Posterior vena cava (tissue), 2 donors: ENCODE measurements around the gene ALDH1A3. TPM values are rescaled to one million over a fixed set of nuclear protein-coding genes. Genes with fewer than 3 reads are reported as not detected.

ENCODE experiments used
- DNase-seq: peaks from one replicate; pipeline ENCODE4 v3.0.0-alpha.2; 2020; ENCODE audit warnings: low spot score
- intact Hi-C, 2 donors: fragments of 100-400 bp; cut with DNase I; formaldehyde crosslinking; loops; one replicate each; pipeline versions ENCODE4 v1.14.1 to v1.14.2; 2022 to 2023
- total RNA-seq, 2 donors: library from RNA; stranded (reverse); fragmentation: NEBNext Ultra II Directional; extraction: Animal tissue kit (Norgen Biotek cat#: 25700); gene quantifications; one replicate each; pipeline ENCODE4 v1.2.1, GENCODE V29; 2021
- donor health status: DM: yes; HTN: yes; CAD: no.
- donor health status: DM: yes; HTN: yes; CAD: no.

ALDH1A3 gene
- total RNA-seq, 2 donors from 2014 or later = 26.6 to 29.9 TPM

DNA sequence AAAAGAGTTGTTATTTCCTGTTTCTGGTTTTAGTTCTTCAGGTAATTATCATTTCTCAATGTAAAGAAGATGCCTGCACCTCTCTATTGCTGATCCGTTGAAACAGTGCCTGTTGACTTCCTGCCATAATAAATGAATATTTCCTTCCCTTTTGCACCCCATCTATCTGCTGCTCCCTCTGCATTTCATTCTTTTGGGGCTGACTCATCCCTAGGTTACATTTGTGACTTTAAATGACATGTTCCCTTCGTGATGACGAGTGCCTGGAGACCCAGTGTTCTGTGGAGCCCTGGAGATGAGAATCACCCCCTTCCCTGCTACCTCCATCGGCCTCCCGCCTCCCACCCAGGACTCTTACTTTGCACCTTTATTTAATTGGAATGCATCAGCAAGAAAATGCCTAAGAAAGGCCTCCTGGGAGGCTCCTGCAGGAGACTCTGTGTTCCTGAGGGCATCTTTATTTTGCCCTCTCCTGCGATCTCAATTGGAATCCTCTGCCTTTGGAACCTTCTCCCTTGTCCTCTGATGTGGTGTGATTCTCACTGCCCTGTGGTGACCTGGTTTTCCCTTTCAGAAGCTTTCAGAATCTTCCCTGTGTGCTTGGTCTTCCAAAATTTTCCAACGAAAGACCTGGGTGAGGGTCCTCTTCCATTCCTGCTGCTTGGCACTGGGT is 53.2 kb downstream of the ALDH1A3 start:
- no peak for DNase-seq
- intact Hi-C loops = no loop called here

DNA sequence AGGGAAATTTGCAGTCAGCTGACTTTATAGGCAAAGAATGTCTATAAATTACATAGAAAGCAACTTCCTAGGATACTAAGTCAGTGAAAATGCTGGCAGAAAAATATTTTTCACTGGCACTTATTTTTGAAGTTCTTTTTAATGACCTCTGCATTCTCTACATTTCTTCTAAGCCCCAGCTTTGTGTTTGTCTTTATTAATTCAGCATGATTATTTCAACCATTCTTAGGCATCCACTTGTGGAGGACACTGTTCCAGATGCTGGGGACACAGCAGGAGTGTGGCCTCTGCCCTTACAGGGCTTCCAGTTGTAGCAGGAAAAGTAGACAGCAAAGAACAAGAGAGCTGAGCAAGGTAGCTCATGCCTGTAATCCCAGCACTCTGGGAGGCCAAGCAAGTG is 54.5 kb downstream of the ALDH1A3 start:
- DNase-seq = no peak
- intact Hi-C loops = no loop called here

DNA sequence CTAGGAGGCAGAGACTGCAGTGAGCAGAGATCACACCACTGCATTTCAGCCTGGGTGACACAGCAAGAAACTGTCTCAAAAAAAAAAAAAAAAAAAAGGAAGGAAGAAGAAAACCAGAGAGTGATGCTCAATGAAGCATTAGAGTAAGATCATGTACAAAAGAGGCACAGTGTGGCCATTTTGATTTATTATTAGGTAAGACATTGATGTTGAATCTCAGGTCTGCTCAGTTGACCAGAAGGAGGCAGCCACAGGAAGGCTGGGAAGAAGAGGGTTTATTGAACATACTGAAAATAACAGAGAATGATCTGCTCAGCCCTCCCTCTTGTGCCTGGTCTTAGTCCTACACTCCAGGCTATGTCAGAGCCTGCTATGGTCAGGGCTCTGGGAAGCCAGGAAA is 55.1 kb downstream of the ALDH1A3 start:
- no peak for DNase-seq
- intact Hi-C loops = no loop called here

DNA sequence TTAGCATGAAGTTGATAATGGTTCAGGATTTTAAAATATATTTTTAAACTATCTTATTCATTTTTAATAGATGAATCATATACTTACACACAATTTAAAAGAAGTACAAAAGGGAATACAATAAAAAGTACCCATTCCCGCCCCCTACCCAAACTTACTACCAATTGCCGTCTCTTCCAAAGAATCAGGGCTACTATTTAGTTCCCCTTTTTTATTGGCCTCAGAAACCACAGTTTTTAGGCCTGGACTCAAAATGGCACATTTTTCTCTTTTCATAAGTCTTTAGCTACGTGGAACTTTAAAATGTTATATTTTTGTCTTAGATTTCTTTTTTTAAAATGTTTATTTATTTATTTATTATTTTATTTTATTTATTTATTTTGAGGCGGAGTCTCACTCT is 57.5 kb downstream of the ALDH1A3 start:
- intact Hi-C loops = no loop called here
- no peak for DNase-seq

DNA sequence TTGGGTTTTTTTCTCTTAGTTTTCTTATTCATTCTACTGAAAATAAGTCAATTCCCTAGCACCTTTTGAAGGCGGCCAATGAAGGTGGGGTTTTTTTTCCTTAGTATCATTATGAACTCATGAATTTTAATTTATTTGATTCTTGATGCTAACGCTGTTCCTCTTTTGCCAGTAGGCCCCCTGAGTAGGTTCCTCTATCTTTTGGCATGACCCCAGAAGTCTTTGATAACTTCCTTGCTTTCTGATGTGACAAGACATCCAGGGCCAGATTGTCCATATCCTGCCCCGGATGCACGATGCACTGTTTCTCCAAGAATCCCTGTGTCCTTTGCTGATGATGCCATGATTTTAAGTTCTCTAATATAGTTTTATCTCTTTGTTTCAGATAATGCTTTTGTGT is 60.2 kb downstream of the ALDH1A3 start:
- DNase-seq = no peak
- intact Hi-C loops = no loop called here

DNA sequence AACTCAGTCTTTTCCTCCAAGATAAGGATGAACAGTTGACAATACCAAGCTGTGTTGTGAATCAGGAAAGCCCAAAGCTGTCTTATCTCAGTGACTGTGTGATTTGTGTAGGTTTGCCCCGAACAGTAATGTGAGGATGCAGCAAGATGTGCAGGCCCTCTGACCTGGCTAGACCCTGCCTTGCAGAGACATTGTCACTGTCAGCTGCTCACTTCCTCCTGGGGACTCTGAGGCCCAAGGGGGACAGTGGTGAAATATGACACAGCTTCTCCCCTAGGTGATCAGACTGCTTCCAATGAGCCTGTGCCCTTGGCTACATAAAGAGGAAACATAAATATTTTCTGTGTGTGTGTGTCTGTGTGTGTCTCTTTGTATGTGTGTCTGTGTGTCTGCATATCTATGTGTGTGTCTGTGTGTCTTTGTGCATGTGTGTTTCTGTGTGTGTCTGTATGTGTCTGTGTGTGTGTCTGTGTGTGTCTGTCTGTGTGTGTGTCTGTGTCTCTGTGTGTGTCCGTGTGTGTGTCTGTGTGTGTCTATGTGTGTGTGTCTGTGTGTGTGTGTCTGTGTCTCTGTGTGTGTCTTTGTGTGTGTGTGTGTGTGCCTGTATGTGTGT is 61.2 kb downstream of the ALDH1A3 start:
- intact Hi-C loops = loop anchor here in 1 of 2 donors (1.0 kb wide), 1 partner anchor 48 kb away; no protein-coding TSS in a partner anchor
- DNase-seq = no peak

DNA sequence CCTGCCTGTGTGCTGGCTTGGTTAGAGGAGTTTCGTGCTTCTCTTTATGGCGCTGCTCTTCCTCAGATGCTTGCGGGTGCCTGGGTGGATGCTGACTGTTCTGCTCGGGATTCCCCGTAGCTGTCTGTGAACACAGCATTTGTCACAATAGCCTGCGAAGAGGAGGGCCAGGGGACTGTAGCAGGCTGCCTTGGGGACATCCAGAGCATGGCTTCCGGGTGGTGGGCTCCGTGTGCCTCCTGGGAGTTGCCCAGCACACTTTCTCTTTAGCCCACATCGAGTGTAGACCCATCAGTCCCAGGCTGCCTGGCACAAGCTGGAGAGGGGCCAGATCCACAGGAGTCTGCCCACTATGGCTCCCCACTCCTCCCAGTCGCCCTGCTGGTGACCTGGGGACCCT is 61.9 kb downstream of the ALDH1A3 start:
- no peak for DNase-seq
- intact Hi-C loops = loop anchor here in 1 of 2 donors (1.0 kb wide), 1 partner anchor 48 kb away; no protein-coding TSS in a partner anchor

DNA sequence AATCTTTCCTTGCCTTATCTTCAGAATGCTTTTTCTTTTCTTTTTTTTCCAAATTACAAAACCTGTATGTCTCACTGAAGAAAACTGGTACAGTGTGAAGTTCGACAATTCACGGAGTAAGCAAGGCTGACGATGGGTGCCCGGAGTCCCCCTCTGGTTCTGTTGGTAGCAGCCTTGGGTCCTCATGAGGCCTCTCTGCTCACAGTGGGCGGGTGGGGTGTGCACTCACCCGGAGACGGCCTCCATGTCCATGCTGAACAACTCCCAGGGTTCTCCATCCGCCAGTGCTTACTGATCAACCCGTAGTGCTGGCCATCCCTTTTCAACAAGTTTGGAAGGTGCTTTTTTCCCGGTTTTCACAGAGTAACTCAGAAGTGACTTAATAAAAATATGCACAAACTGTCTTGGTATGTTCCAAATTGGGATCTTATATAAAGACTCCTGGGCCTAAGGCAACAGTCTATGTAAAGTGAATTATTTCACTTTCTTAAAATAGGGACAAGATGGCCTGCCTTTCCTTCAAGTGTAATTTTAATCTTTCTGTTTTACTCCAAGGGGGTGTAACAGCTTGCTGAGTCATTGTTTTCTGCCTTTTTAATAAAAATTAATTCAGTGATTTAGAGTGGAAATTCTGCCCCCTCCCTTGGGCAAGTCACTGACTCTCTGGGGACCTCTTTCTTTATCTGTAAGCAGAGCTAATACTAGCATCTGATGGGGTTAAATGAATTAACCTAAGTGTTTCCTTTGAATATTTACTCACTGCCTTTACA is 63.2 kb downstream of the ALDH1A3 start:
- no peak for DNase-seq
- intact Hi-C loops = no loop called here

DNA sequence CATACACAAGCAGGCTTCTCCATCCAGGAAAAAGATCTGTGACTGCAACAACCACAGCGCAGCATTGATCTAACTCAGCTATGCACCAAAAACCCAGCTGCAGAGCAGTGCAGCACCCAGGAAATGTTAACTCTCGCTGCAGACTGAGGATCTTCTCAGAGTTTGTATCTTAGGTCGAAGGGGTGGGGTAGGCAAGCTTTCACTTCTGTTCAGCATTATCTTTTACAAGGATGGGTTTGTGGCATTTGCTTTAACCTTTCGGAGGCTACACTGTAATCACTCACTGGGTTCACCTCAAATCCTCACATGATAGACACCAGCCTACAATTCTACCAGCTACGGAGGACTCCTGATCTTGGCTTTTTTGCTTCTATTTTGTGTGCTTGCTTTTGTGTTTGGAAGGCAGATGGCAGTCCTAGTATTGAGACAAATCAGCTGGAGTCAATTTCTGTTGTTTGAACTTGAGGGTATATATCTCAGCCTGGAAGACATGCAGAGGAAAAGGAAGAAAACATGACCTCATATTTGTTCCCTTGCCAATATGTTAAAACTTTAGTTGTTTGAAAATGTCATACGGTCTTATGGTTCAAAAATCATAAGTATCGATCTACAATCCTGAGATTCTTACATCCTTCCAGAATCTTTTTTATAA is 64.7 kb downstream of the ALDH1A3 start:
- DNase-seq = no peak
- intact Hi-C loops = no loop called here

DNA sequence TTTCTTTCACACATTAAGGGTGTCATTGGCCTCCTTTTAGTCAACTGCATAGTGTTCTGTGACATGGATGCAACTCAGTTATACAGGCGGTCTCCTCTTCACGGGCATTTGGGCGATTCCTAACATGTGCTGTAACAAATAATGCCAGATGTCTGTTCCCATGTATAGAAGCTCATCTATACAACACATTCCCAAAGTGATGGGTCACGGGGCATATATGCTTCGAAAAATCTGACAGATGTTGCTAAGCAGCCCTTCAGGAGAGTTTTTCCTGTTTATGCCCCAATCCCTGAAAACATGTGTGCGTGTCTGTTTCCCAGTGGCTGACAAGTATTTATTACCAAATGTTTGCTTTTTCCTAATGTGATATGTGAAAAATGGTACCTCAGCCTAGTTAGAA is 65.4 kb downstream of the ALDH1A3 start:
- intact Hi-C loops = no loop called here
- DNase-seq = no peak

DNA sequence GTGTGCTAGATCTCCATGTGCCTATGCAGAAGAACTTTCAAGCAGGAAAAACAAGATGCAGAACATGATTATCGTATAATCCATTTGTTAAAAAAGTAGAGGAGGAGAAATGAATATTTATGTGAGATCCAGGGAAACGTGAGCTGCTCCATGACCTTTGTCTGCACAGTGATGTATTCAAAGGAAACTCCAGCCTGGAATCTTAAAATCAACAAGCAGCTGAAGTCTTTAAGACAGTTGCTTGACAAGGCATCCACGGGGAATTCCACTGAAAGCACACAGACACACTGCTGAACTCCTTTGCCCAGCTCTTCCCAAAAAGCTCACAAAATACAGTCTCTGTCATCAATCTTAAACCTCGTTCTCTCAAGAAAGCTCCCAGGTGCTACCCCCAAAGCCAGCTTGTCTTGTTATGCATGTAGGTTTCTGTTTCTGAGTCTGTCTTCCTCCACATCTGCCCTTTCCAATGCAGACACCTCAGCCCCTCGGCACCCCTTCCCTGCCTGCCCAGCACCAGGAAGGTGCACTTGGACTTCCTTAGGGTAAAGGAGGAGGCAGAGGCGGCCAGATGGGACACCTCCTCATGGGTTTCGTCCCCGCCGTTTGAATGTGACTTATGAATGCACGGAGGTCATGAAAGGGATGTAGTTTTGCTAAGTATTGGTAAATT is 68.3 kb downstream of the ALDH1A3 start:
- no peak for DNase-seq
- intact Hi-C loops = no loop called here

DNA sequence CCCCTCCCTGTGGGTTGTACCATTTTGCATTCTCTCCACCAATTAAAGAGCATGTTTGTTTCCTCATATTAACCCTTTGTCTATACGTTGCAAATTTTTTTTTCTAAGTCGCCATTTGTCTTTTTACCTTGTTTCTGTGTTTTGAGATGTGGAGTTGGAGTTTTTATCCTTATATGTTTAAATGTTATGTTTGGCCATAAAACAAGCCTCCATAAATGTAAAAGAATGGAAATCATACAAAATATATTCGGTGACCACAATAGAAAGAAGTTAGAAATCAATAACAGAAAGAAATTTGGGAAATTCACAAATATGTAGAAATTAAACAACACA is 68.8 kb downstream of the ALDH1A3 start:
- no peak for DNase-seq
- intact Hi-C loops = no loop called here

DNA sequence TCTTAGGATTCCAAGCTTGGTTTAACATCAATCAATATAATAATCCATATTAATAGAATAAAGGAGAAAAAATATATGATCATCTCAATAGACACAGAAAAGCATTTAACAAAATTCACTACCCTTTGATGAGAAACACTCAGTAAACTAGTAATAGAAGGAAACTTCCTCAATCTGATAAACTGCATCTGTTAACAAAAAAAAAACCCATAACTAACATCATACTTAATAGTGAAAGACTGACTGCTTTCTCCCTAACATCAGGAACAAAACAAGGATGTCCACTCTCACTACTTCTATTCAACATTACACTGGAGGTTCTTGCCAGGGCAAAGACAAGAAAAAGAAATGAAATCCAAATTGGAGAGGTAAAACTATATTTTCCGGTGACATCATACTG is 70.1 kb downstream of the ALDH1A3 start:
- DNase-seq = no peak
- intact Hi-C loops = loop anchor here in 1 of 2 donors (1.0 kb wide), 1 partner anchor 21 kb away; no protein-coding TSS in a partner anchor

DNA sequence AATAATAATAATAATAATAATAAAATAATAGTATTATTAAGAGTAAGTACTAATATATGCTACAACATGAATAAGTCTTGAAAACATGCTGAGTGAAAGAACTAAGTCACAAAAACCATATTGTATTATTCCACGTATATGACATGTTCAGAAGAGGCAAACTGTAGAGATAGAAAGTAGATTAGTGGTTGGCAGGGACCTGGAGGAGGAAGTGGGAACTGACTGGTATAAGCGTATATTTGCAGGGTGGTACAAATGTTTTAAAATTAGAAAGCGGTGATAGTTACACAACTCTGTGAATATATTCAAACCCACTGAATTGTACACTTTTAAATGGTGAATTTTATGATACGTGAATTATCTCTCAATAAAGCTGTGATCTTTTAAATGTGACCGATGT is 72.3 kb downstream of the ALDH1A3 start:
- no peak for DNase-seq
- intact Hi-C loops = no loop called here

DNA sequence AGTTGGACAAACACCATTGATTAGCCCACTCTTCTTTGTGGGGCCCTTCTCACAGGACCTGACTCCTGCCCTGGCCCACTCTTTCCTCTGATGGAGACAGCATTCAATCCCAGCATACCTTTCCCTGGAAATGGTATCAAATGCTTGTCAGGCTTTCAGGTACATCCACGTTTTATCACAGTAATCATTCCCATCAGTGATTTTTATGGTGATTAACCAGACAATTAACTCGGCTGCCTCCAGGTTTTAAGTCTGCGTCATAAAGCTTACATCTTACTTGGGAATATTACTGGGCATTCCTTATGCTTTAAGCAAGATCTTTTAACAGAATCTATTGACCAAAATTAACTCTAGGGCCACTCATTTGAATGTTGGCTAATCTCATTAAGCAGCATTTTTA is 72.9 kb downstream of the ALDH1A3 start:
- intact Hi-C loops = no loop called here

DNA sequence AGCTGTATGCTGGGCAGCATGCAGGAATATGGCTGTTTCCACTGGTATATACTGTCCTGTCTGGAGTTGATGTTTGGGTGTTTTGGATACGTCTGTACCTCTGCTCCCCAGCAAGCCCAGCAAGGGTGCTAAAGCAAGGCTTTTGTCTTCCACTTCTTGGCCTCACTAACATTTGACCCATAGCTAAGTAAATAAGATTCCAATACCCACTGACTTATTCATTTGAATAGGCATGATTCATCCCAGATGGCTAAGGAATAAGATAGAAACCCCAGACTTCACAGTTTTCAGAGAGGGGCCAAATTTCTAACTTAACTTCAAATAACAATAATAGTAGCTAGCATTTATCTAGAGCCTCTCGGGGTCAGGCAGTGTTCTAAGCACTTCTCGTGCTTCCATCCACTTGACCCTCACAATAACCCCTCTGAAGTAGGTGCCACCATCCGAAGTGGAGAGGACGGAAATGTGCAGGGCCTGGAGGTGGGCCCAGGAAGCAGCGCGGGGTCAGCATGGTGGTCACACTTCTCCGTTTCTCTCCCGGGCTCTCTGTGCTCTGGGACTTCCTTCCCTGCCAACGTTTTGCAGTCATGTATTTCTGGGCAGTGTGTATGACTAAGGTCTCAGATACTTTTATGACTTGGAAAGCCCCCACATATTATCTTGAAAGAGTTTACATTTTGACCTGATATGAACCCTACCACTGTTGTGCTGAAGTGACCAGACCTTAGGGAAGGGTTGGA is 78.9 kb downstream of the ALDH1A3 start:
- DNase-seq = no peak
- intact Hi-C loops = no loop called here

More for the DNA sequence above, 72.9 kb downstream of the ALDH1A3 start:
- DNase-seq = no peak

DNA sequence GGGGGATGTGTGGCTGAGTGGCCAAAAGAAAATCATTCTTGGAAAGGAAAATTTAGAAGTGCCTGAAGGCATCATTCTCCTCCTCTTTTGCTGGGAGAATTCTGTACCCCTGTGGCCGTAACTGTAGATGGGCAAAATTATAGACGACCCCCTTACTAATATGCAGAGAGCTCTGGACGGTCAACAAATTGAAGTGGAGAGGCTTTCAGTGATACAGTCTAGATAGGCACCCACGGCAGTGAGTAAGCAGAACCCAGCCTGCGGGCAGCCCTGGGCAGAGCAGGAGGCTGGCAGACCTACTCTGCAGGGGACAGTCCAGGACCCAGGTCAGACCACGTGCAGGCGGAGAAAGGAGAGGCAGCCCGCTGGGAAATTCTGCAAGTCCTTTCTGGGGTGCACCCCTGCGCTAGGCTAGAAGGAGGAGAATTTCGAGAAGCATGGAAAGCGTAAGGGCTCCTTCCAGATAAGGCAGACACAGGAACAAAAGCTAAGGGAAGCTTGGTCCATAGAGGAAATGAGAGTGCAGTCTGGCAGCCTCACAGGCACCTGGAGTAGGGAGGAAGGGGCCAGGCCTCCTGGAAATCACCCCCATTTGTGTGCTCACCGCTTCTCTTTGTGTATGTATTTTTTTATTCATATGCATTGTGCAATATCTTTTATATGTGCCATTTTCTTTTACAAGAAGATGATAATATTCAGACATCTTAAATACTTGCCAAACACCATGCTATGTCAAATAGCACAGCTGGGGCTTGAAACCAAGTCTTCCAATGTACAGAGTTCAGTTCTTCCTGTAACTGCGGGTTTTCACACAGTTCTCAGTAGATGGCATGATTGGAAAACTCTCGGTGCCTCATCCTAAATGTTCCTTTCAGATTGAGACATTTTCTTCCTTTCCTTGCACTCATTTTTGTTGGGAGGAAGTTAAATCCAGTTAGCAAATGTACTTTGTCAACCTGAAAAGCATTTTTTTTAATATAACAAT is 79.7 kb downstream of the ALDH1A3 start:
- no peak for DNase-seq
- intact Hi-C loops = no loop called here
